T1000 (cell line): ENCODE data around the gene EGFLAM.
"Not testable (repeated sequence)": the region's sequence is repeated elsewhere in the genome, so short reads cannot be mapped to it uniquely, and the experiment has no call there.

ENCODE experiments used
- DNase-seq: peaks from one replicate; lab custom pipeline; 2025; ENCODE audit warnings: mixed read lengths; lab: John Stamatoyannopoulos, UW

The EGFLAM gene

DNA sequence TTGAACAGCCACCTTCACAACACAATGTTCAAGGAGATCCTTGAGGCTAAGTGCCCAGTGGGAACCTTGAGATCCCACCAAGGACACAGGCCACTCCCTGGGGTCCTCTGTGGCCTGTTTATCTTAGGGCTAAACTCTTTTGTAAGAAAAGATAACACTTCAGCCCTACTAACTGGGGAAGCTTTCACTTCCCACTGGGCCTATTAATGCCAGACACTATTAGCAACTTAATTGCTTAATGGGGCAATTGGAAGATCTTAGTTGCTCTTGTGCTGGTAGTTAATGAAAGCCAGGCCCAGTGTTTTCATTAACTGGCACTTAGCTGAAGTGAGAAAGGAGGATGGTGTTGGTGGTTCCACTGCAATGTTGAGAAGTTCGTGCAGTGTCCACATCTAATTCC is 117.1 kb downstream of the EGFLAM start:
- no peak for DNase-seq

DNA sequence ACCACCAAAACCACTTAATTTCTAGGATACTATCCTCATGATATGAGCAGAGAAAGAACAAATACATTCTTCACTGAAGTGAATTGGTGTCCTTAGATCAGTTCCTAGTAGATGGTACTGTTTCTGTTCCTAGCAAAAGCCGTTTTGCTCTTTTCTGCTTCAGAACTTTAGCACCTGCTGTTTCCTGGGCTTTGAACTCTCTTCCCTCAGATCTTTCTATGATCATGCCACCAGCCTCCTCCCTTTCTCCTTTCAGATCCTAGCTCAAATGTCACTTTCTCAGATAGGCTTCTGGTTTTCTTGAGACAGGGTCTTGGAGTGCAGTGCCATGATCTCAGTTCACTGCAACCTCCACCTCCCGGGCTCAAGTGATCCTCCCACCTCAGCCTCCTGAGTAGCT is 118.0 kb downstream of the EGFLAM start:
- no peak for DNase-seq

DNA sequence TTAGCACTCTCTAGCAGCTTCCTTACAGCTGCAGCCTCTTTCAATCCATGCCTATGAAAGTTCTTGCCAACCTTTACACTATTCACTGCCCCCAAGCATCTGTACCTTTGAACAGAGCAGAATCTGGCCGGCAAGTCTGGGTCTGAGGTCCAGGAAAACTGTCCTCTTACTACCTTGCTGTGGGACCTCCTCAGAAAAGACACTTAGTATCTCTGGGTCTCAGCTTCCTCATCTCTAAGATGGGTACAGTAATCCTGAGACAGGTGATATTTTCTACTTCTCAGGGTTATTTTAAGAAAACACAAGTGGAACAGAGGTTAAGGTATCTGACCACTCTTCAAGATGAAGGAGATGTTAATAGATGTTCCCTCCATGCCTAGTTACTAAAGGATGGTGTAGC is 120.2 kb downstream of the EGFLAM start:
- no peak for DNase-seq

DNA sequence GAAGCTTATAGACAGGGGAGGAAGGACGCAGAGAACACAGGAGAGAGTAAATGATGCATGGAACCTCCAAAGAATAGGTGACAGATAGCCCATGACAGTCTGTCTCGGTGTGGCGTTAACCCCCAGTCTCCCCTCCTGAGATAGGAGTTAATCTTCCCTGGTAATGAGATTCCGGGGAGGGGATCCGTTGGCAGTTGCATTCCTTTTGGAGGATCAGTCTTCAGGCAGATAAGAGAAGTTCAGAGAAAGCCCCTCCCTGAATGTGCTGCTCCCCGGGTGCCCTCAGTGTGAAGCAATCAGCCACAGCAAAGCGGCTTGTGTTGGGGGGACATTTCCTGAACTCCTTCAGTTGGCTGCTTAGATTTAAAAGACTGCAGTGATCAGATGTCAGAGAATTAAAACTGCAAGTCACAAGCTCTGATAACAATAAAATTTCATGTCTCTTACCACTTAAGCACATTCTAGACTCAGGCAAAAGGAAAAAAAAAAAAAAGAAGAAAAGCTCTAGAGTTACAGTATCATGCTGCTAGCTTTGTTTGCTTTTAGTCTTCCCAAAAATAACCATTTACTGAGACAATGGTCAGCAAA is 121.1 kb downstream of the EGFLAM start:
- DNase-seq = no peak

DNA sequence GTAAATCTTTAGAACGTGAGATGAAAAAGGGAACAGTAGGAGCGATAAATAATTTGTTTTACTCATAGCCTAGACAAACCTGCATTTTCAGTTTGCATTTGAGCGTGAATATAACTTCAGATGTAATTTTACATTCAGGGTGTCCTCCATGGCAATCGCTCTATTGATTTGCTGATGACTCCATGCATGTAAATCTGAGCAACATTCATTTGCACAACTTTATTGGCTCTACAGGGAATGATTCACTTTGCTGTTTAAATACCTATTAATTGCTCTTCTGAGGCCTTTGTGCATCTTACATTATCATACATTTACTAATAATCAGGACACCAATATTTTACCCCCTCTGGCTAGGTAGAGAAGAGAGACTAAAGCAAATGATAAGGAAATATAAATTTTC is 122.2 kb downstream of the EGFLAM start:
- no peak for DNase-seq

DNA sequence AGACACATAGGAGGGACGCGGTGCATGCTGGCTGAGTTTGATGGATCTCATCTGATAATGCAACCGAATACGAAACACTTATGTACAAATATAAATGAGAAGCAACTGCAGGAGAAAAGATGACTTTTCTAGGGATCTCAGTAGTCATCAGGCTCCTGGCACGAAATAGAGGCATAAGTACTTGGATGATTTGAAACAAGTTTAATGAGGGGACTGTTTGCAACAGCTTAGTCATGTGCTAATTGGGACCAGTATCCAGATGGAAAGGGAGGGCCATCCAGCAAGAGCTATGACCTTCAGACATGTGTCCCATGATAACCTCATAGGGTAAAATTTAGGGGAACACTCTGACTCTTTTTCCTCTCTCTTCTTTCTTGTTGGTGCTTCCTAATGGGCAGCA is 123.0 kb downstream of the EGFLAM start:
- DNase-seq = no peak

DNA sequence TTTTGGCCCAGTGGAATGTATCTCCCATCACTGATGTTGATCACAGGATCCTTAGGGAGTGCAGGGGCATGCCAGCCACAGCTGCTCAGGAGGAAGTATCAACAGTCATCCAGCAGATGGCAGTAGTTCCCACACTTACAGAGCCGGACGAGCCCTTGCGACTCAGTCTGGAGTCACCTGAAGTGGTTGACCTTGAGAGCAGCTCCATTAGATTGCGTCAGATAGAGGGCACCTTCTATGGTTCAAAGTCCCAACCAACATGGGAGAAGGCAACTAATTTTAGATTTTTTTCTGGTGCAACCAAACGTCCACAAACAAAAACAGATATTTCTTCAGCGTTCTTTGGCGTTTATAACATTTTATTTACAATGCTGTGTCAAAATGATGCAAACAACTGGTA is 124.5 kb downstream of the EGFLAM start:
- DNase-seq = peak; percentile 41

DNA sequence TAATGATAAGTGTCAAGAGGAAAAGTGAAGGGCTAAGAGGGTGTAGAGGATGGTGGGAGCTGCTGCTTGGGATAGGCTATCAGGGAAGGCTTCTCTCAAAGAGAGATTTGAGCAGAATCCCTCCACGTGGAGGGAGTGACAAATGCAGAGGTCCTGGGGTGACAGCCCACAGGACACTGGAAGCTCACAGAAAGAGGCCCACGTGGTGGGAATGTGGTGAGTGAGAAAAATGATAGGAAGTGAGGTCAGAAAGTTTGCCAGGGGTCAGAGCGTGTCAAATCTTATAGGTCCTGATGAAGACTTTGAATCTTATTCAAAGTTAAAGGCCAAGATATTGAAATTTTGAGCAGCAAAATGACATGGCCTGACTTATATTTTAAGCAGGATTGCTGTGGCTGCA is 125.3 kb downstream of the EGFLAM start:
- DNase-seq = no peak

DNA sequence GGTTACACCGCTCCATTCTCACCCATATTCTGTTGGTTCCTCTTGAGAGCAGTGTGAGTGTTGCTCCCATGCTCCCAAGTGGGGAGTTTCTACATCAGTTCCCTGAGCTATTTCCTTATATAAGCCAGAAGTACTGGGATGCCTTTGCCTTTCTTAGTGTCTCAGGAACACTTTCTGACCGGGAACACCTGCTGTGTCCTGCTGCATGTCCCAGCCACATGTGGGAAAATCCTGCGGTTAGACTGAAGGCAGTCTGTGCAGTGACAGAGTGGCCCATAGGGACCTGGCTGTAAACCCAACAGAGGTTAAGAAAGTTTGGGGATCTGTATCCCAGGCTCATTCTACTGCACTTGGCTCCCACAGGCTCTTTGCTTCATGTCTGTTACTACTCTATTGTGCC is 126.0 kb downstream of the EGFLAM start:
- no peak for DNase-seq

DNA sequence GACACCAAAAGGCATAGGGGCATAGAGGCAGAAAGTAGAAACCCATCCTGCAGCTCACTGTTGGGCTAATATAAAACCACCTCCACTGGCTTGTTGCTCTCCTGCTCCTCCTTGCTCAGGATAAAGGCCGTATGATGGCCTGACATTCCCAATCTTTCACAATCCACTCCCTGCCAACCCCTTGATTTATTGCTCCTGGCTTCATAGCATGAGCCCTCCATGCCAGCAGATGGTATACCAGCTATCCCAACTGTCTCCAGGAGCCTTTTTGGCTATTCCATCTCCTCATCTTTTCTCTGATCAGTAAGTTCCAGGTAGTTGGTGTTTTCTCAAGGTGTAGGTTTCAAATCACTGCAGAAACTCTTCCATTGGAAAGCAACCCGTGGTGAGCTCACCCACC is 128.8 kb downstream of the EGFLAM start:
- DNase-seq = no peak

DNA sequence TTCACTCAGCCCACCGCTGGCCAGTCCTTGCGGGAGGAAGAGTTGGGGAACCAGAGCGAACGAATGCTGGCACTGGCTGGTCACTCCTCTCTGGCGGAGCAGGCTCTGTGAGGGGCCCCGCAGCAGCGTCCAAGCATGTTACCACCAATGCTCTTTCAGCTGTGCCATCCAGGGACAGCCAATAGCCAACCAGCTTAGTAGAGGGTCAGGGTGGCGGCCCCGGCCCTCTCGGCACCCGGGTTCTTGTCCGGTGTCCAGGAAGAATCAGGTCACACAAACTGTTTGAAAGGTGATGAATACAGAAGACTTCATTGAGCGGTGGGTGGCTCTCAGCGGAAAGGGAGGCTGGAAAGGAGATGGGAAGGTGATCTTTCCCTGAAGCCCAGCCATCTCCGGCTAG is 135.3 kb downstream of the EGFLAM start:
- no peak for DNase-seq

DNA sequence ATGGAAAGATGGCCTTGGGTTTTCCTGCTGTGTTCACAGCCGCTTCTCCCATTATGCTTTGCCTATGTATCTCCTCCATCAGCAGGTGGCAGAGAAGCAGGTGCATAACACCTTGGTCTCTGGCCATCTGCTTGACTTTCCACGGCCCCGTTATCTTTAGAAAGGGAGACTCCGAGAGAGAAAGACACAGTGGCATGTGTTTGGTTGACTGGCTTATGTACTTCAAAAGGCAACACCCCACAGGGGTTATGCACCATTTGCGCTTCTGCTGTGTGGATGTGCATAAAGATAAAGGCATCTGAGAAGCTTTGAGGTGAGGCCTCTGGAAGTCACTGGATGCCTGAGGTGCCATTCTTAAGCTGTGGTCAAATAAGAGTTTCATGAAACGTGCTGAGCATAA is 138.4 kb downstream of the EGFLAM start:
- DNase-seq = no peak

DNA sequence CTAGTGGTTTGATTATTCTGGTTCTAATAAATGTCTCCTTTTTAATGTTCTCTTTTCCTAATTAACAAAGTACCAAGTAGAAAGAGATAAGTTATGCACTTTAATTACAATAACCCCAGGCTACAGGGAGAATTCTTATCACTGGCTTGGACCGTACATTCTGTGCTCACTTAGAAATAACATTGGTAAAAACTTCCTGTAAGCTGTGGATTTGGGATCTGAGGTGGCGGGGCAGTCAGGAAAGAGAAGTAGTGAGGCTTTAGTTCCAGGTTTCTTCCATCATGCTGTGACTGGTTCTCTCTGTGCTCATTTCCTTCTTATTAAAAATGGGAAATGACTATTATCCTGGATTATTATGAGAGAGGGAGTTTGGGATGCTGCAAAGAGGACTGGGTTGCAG is 142.0 kb downstream of the EGFLAM start:
- no peak for DNase-seq

DNA sequence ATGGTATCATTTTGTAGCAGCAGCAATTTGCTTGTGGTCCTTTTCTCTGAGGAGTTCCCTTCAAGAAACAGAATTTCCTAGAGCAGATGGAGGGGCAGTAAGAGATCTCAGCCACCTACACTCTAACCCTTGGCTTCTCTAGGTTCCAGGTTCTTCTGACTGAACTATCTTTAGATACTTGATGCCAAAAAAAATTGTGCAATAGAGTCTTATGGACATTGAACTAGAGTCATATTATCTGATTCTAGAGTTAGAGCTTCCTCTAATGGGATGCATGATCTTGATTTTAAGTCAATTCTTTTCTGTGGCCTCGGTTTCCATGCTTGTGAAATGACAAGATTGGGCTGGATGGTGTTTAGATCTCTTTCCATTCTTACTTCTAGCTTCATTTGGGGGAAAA is 142.8 kb downstream of the EGFLAM start:
- DNase-seq = no peak

DNA sequence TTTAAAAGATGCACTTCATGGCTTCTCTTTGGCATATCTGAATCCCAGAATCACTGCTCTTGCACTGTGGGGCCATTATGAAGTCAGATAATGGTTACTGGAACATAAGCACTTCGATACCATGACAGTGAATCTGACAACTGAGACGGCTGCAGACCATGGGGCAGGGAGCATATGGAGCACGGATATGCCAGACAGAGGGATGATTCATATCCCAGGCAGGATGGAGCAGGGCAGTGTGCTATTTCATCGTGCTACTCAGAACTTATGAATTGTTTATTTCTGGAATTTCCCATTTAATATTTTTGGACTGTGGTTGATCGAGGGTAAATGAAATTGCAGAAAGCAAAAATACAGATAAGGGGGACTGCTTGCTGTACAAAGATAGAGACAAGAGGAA is 145.0 kb downstream of the EGFLAM start:
- DNase-seq = no peak

DNA sequence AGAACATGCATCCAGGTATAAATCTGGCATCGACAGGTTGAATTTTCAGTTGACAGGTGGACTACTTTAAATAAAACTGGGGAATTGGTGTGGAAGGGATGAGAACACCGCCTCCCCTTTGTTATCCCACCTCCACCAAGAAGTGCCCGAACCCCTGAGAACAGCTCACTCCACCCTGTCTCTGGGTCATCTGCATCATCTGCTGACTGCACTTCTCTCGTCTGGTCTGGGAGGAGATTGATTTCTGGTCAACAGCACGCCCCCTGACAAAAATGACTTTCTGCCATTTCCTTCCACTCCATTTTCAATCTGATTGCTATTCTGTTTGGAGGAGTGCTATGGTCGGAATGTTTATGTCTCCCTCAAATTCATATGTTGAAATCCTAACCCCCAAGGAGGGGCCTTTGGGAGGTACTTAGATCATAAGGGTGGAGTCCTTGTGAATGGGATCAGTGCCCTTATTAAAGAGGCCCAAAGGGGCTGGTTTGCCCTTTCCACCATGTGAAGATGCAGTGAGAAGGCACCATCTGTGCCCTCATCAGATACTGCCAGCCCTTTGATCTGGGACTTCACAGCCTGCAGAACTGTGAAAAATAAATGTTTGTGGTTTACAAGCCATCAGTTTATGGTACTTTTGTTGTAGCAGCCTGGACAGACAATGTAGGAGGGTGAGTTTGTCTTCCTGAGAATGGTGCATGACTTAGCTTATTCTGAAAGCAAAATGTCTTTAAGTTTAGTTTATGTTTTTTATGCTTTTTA is 145.7 kb downstream of the EGFLAM start:
- no peak for DNase-seq

DNA sequence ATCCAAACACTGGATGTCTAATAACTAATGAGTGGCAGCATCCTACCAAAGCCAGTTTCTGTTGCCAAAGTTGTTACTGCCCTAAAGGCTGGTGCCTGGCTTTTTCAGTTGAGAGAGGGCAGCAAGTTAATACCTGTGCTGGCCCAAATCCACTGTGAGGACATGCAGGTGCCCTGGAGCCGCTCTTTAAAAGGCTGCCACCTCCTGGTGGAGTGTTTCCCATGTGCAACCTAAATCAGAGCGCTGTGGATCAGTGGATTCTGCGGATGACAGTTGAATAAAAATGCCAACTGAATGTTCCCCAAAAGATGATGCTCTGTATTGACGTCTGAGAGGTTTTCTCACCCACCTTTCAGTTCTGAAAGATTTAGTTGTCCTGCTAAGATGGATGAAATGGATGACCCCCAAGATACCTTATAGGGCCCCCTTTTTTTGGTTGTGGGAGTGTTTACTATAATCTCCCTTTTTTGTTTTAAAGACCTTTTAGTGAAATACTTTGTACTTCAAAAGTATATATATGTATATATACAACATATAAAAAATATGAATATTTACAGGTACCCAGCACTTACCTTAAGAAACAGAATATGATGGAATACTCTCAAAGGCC is 146.4 kb downstream of the EGFLAM start:
- DNase-seq = no peak

DNA sequence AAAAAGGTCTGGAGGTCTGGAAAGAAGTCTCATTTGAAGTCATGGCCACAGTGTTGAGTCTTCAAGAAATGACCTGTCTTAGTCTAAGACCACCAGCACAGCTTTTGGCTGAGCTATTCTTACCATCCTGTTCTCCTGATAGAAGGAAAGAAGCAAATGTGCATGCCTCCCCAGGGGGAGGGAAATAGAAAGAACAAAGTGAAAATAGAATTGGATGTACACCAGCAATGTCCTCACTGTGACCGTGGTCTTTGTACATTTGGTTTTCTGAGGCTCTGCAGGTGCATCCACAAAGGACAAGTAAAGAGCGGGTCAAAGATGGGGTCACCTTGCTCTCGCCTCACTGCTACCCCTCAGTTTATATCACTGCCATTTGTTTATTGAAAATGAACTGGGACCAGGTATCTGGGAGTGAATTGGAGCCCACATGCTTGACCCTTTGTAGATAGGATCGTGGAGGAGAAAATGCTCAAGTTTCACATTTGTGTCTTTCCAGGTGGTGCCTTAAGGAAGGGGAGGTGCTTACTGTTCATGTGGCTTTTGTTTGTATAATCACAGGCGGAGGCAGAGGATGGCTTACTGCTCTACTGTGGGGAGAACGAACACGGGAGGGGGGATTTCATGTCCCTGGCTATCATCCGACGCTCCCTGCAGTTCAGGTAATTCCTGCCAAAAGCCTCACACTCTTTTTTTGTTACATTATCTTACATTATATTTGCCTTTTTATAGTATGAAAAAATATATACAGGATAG is 150.3 kb downstream of the EGFLAM start:
- no peak for DNase-seq

DNA sequence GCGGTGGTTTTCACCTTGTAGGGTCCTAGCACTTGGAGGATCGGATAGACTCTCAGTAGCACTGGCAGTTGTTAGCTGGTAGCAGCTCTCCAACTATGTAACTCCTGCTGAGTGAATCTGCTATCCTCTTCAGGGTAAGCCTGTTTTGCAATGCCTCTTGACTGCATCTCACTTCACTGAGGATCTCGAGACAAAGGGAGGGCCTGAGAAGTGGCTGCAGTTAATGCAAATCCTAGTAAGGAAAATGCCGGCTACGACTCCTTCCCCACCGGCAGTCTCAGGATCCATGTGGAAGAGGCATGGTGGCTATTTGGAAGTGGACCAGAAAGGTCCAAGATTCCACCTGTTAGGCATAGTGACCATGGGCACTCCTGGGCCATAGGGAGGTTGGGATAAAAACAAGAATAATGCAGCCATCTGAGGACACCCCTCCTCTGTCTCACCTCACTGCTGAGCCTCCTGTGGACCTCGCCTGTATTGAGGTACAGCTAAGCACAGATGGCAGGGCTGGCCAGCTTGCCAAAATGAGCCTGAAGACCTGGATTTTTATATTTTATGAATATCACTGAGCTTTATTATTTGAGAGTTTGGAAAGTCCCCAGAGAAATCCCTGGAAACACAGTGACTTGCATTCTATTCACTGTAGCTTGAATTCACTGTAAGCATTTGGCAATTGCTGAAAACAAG is 152.1 kb downstream of the EGFLAM start:
- no peak for DNase-seq

DNA sequence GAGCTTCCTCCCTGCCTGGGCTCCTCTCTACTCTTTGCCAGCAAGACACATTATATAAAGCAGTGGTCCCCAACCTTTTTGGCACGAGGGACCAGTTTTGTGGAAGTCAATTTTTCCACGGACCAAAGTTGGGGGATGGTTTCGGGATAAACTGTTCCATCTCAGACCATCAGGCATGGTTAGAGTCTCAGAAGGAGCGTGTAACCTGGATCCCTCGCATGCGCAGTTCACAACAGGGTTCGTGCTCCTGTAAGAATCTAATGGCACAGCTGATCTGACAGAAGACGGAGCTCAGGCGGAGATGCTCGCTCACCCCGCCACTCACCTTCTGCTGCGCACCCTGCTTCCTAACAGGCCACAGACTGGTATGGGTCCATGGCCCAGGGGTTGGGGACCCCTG is 155.3 kb downstream of the EGFLAM start:
- no peak for DNase-seq

DNA sequence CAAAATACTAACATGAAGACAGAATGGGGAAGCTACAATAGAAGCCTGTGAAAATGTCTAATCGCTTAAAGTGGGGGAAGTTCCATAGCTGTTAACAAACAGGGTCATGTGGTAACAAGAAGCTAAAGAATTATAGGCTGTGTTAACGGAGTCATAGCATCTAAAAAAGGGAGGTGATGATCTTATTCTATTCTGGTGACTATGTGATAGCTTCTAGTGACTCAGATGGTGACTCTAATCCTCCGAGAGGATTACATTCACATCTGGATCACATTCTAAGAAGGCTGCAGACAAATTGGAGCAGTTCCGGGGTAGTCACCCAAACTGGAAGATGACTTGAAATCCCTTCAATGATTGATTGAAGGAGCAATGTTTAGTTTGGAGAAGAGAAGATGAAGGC is 156.0 kb downstream of the EGFLAM start:
- DNase-seq = no peak

DNA sequence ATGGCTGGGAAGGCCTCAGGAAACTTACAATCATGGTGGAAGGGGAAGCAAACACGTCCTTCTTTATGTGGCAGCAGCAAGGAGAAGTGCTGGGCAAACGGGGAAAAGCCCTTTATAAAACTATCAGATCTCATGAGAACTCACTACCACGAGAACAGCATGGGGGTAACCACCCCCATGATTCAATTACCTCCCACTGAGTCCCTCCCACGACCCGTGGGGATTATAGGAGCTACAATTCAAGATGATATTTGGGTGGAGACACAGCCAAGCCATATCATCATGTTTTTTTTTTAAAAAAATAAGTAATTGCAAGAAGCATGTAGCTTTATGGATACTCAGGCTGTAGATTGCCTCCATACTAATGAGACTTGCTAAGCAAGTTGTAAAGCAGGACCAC is 157.4 kb downstream of the EGFLAM start:
- not testable (repeated sequence) for DNase-seq
